Measurements from ENCODE around the gene ST7L. TPM values are rescaled to one million over a fixed set of nuclear protein-coding genes. Genes with fewer than 3 reads are reported as not detected.
A peak's percentile ranks its signal among the peaks of the same experiment; 100 is the strongest.

ST7L gene
- total and polyA plus RNA-seq, 7 donors, result 9.0 to 13.7 (median 12.1) TPM

- H3K27me3 ChIP-seq (ENCODE audit: insufficient read depth in 3 of 3, low read length in 2 of 3), result no peaks in the 10 kb centered on the region
- peaks cover 53% of the 10 kb centered on the region for H3K4me1 ChIP-seq
- intact Hi-C loops (cut with DNase I), result no loop called here
- no peak for DNase-seq
- ATAC-seq, result peak in 1 of 4 donors; percentile 37
- TF ChIP-seq CTCF (IDR thresholded peaks at IDR 0.05), result no peak
- H3K4me3 ChIP-seq, result no peak overlapping the region
- H3K9me3 ChIP-seq, result no peaks in the 10 kb centered on the region
- H3K27ac ChIP-seq, result peak overlapping the region; percentile 32
- H3K36me3 ChIP-seq (ENCODE audit: insufficient read depth in 1 of 2, low read depth in 1 of 2), result no peaks in the 10 kb centered on the region
Measured at GRCh38 chr1:112636597-112637253, 17.8 kb upstream of the ST7L start.

GRCh38 chr1:112636056-112636455 lies 17.1 kb upstream of the ST7L start:
- Histone ChIP-seq H3K9me3 (no peaks in the 10 kb centered on the region), H3K4me3 (no peak overlapping the region), H3K27ac (peak overlapping the region; percentile 32), H3K4me1 (peaks cover 60% of the 10 kb centered on the region), H3K27me3 (ENCODE audit: insufficient read depth in 3 of 3, low read length in 2 of 3) (no peaks in the 10 kb centered on the region), H3K36me3 (ENCODE audit: insufficient read depth in 1 of 2, low read depth in 1 of 2) (peaks cover 0 to under 1% of the 10 kb centered on the region in 2 donors)
- ATAC-seq, result no peak
- no peak for TF ChIP-seq CTCF (IDR thresholded peaks at IDR 0.05)
- intact Hi-C loops (cut with DNase I), result no loop called here
- no peak for DNase-seq
- WGBS, 3 donors, result 87 to 91% (median 90%) methylated on average over 2 of the region's 2 CpGs

GRCh38 chr1:112634367-112634766 lies 15.4 kb upstream of the ST7L start:
- H3K4me3 ChIP-seq, result no peak overlapping the region
- peaks cover 72% of the 10 kb centered on the region for H3K4me1 ChIP-seq
- no peak for ATAC-seq
- H3K9me3 ChIP-seq, result no peaks in the 10 kb centered on the region
- peaks cover 0 to 10% of the 10 kb centered on the region in 2 donors for H3K36me3 ChIP-seq (ENCODE audit: insufficient read depth in 1 of 2, low read depth in 1 of 2)
- no peak overlapping the region for H3K27ac ChIP-seq
- no peaks in the 10 kb centered on the region for H3K27me3 ChIP-seq (ENCODE audit: insufficient read depth in 3 of 3, low read length in 2 of 3)
- DNase-seq, result no peak
- intact Hi-C loops (cut with DNase I), result no loop called here
- no peak for TF ChIP-seq CTCF (IDR thresholded peaks at IDR 0.05)

- no peak for TF ChIP-seq CTCF (IDR thresholded peaks at IDR 0.05)
- H3K4me3 ChIP-seq, result no peak overlapping the region
- intact Hi-C loops (cut with DNase I), result no loop called here
- DNase-seq (no peak), ATAC-seq (no peak)
- H3K9me3 ChIP-seq, result no peaks in the 10 kb centered on the region
- H3K27ac ChIP-seq, result no peak overlapping the region
- H3K27me3 ChIP-seq (ENCODE audit: insufficient read depth in 3 of 3, low read length in 2 of 3), result no peaks in the 10 kb centered on the region
- peaks cover 0 to 10% of the 10 kb centered on the region in 2 donors for H3K36me3 ChIP-seq (ENCODE audit: insufficient read depth in 1 of 2, low read depth in 1 of 2)
- peaks cover 79% of the 10 kb centered on the region for H3K4me1 ChIP-seq
- 95 to 97% (median 96%) methylated on average over 2 of the region's 2 CpGs for WGBS, 3 donors
Measured at GRCh38 chr1:112633628-112634027, 14.7 kb upstream of the ST7L start.

GRCh38 chr1:112629256-112629655 lies 10.3 kb upstream of the ST7L start:
- intact Hi-C loops (cut with DNase I), result no loop called here
- H3K27ac ChIP-seq, result peak overlapping the region; percentile 96
- DNase-seq (no peak), ATAC-seq (no peak)
- H3K4me1 ChIP-seq, result peaks cover 85% of the 10 kb centered on the region
- no peak for TF ChIP-seq CTCF (IDR thresholded peaks at IDR 0.05)
- peaks cover 0 to 10% of the 10 kb centered on the region in 2 donors for H3K36me3 ChIP-seq (ENCODE audit: insufficient read depth in 1 of 2, low read depth in 1 of 2)
- H3K4me3 ChIP-seq, result no peak overlapping the region
- H3K27me3 ChIP-seq (ENCODE audit: insufficient read depth in 3 of 3, low read length in 2 of 3), result no peaks in the 10 kb centered on the region
- H3K9me3 ChIP-seq, result no peaks in the 10 kb centered on the region
